Mammary epithelial cell (primary cell): ENCODE measurements around the gene SEPTIN5.

ENCODE experiments used
- EZH2 ChIP-seq: IDR thresholded peaks from 2 replicates; pipeline ENCODE4 v1.6.1; 2012; ENCODE audit warnings: low read length, inconsistent platforms, borderline replicate concordance
- TF ChIP-seq, protein P1 (sequence below), 2 donors: IDR thresholded peaks in 1 of 2; conservative IDR thresholded peaks in 1 of 2; 2 replicates each; pipeline ENCODE4 v1.5.1; 2011 to 2012; ENCODE audit warnings: inconsistent platforms in 2 of 2, low read length in 2 of 2, mild to moderate bottlenecking in 2 of 2, control low read depth in 1 of 2, low read depth in 1 of 2; ENCODE audit not compliant: insufficient read depth in 1 of 2; ENCODE audit errors: extremely low read depth in 1 of 2

GRCh38 chr22:19766240-19766510 lies 51.9 kb downstream of the SEPTIN5 start:
- TF ChIP-seq, protein P1, sequence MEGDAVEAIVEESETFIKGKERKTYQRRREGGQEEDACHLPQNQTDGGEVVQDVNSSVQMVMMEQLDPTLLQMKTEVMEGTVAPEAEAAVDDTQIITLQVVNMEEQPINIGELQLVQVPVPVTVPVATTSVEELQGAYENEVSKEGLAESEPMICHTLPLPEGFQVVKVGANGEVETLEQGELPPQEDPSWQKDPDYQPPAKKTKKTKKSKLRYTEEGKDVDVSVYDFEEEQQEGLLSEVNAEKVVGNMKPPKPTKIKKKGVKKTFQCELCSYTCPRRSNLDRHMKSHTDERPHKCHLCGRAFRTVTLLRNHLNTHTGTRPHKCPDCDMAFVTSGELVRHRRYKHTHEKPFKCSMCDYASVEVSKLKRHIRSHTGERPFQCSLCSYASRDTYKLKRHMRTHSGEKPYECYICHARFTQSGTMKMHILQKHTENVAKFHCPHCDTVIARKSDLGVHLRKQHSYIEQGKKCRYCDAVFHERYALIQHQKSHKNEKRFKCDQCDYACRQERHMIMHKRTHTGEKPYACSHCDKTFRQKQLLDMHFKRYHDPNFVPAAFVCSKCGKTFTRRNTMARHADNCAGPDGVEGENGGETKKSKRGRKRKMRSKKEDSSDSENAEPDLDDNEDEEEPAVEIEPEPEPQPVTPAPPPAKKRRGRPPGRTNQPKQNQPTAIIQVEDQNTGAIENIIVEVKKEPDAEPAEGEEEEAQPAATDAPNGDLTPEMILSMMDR (conservative IDR thresholded peaks at IDR 0.05 in 1 of 2, IDR thresholded peaks at IDR 0.05 in 1 of 2; ENCODE audit: extremely low read depth in 1 of 2, insufficient read depth in 1 of 2, low read depth in 1 of 2, low read length in 2 of 2): no peak
- no peak for TF ChIP-seq EZH2
